Hepatocyte (in vitro differentiated cells): ENCODE data around the gene NCKAP5L.

Experiments used
- CTCF ChIP-seq: fragments of 200-600 bp; sonication (generic); IDR thresholded peaks from 2 replicates; pipeline ENCODE4 v1.5.1; 2016; ENCODE audit warnings: antibody characterized with exemption, mild to moderate bottlenecking; ENCODE audit not compliant: poor library complexity
- EZH2 ChIP-seq: fragments of 200-600 bp; sonication (generic); IDR thresholded peaks from 2 replicates; pipeline ENCODE4 v1.6.1; 2016; ENCODE audit warnings: antibody characterized with exemption, mild to moderate bottlenecking, borderline replicate concordance
- EZH2phosphoT487 ChIP-seq: fragments of 200-600 bp; sonication (generic); IDR thresholded peaks from one replicate; pipeline ENCODE4 v1.6.1; 2018; ENCODE audit warnings: antibody characterized with exemption, mild to moderate bottlenecking, low read depth, moderate library complexity; ENCODE audit not compliant: unreplicated experiment, severe bottlenecking

DNA sequence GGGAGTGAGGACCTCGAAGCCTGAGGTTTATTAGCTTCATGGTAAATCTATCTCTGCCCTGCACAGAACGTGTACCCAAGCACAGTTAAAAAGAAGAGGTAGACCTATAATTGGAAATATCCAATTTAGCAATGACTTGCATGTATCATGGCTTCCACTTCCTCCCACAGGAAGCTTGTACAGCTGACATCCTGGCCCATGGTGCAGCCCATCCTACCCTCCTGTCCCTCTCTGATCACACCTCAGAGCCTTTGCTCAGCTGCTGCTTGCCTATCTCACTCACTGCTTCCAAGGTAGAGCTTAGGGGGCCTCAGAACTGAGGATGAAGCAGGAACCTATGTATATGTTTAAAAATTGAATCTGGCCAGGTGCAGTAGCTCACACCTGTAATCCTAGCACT is 18.9 kb upstream of the NCKAP5L start:
- TF ChIP-seq CTCF (no peak), EZH2 (no peak), EZH2phosphoT487 (no peak)
